ENCODE data around the gene CDCA3.

The CDCA3 gene

GRCh38 chr12:6819106-6820030 is 31.7 kb downstream of the CDCA3 start:
- DNase-seq = no peak

DNA sequence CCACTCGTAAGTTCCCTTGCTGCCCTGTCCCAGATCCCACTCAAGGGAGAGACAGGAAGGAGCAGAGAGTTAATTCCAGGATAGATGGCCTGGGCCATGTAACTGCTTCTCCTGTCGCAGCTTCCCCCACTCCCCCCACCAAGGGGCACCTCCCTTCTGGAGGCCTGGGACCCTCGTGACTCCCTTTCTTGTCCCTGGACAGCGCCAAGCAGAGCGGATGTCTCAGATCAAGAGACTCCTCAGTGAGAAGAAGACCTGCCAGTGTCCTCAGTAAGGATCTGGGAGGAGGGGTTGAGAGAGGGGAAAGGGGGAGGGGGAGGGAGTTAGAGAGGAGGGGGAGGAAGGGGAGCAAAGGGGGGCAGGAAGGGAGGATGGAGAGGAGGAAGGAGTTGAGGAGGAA is 32.4 kb downstream of the CDCA3 start:
- DNase-seq = no peak

DNA sequence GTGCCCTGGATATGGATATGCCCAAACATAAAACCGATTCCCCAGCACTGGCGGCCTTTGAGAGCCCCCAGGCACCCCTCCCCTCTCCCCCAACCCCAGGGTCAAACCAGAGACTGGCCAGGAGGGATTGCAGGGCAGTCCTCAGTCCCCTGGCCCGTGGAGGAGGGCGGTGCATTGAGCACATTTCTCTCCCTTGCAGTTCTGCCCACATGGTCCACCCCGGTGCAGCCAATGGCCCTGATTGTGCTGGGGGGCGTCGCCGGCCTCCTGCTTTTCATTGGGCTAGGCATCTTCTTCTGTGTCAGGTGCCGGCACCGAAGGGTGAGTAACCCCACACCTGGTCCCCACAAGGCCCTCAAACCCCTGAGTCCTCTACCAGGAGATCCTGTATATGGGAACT is 32.9 kb downstream of the CDCA3 start:
- DNase-seq = no peak

- no peak for DNase-seq
Measured at GRCh38 chr12:6817662-6818157, 33.4 kb downstream of the CDCA3 start.

GRCh38 chr12:6817098-6817497 is 34.0 kb downstream of the CDCA3 start:
- DNase-seq = no peak

GRCh38 chr12:6816598-6816997 is 34.5 kb downstream of the CDCA3 start:
- no peak for DNase-seq

- no peak for DNase-seq
Measured at GRCh38 chr12:6813363-6813762, 37.7 kb downstream of the CDCA3 start.

GRCh38 chr12:6810758-6811157 is 40.3 kb downstream of the CDCA3 start:
- no peak for DNase-seq

DNA sequence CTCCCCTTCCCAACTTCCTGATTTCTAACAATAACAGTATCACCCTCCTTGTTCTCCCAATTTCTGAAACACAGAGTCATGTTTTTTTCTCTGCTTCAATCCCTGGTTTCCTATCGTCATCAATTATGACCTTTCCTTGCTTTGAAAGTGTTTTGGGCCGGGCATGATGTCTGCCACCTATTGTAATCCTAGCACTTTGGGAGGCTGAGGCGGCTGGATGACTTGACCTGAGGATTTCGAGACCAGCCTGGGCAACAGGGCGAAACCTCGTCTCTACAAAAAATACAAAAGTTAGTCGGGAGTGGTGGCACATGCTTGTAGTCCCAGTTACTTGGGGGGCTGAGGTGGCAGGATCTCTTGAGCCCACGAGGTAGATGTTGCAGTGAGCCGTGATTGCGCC is 42.0 kb downstream of the CDCA3 start:
- no peak for DNase-seq

- DNase-seq = no peak
Measured at GRCh38 chr12:6807170-6807569, 43.9 kb downstream of the CDCA3 start.

GRCh38 chr12:6799147-6799546 is 51.9 kb downstream of the CDCA3 start:
- DNase-seq = no peak
